Measurements from ENCODE around the gene TFAP2A. TPM values are rescaled to one million over a fixed set of nuclear protein-coding genes. Genes with fewer than 3 reads are reported as not detected.

TFAP2A gene
- total and polyA plus RNA-seq, 12 donors: 0.18 to 0.84 (median 0.49) TPM; not detected in 2

- peaks cover 90% of the 10 kb centered on the region for H3K27me3 ChIP-seq
- peaks cover 6 to 10% of the 10 kb centered on the region in 2 donors for H3K4me1 ChIP-seq (replicated peaks in 1 of 2)
- TF ChIP-seq CTCF (IDR thresholded peaks at IDR 0.05): no peak
- TF ChIP-seq POLR2A (IDR thresholded peaks at IDR 0.05): no peak
- intact Hi-C loops (cut with DNase I): no loop called here
- DNase-seq: no peak
- no peaks in the 10 kb centered on the region for H3K9me3 ChIP-seq (replicated peaks in 1 of 3)
- no peaks in the 10 kb centered on the region for H3K36me3 ChIP-seq (replicated peaks in 1 of 2)
- H3K27ac ChIP-seq: no peak overlapping the region
- 7 to 8% (median 7%) methylated on average over 9 of the region's 9 CpGs for WGBS, 4 donors
- H3K4me3 ChIP-seq: no peak overlapping the region
Measured at GRCh38 chr6:10384091-10384609, 30.7 kb downstream of the TFAP2A start.

GRCh38 chr6:10383331-10384090 lies 31.4 kb downstream of the TFAP2A start:
- Histone ChIP-seq H3K9me3 (replicated peaks in 1 of 3) (no peaks in the 10 kb centered on the region), H3K4me3 (no peak overlapping the region), H3K4me1 (replicated peaks in 1 of 2) (peaks cover 6 to 10% of the 10 kb centered on the region in 2 donors), H3K27me3 (peaks cover 84% of the 10 kb centered on the region), H3K36me3 (replicated peaks in 1 of 2) (no peaks in the 10 kb centered on the region), H3K27ac (no peak overlapping the region)
- 4 to 6% (median 4%) methylated on average over 27 to 48 of the region's 48 CpGs for WGBS, 4 donors
- TF ChIP-seq CTCF (IDR thresholded peaks at IDR 0.05) (no peak), POLR2A (IDR thresholded peaks at IDR 0.05) (no peak)
- no peak for DNase-seq
- intact Hi-C loops (cut with DNase I): no loop called here

GRCh38 chr6:10382728-10383330 lies 32.0 kb downstream of the TFAP2A start:
- H3K4me3 ChIP-seq: no peak overlapping the region
- peaks cover 6 to 10% of the 10 kb centered on the region in 2 donors for H3K4me1 ChIP-seq (replicated peaks in 1 of 2)
- H3K36me3 ChIP-seq (replicated peaks in 1 of 2): no peaks in the 10 kb centered on the region
- intact Hi-C loops (cut with DNase I): no loop called here
- no peaks in the 10 kb centered on the region for H3K9me3 ChIP-seq (replicated peaks in 1 of 3)
- no peak overlapping the region for H3K27ac ChIP-seq
- H3K27me3 ChIP-seq: peaks cover 78% of the 10 kb centered on the region
- 9 to 14% (median 11%) methylated on average over 22 of the region's 22 CpGs for WGBS, 4 donors
- TF ChIP-seq CTCF (IDR thresholded peaks at IDR 0.05): no peak
- no peak for TF ChIP-seq POLR2A (IDR thresholded peaks at IDR 0.05)
- no peak for DNase-seq

GRCh38 chr6:10382322-10382721 lies 32.6 kb downstream of the TFAP2A start:
- TF ChIP-seq POLR2A (IDR thresholded peaks at IDR 0.05): no peak
- no peak for TF ChIP-seq CTCF (IDR thresholded peaks at IDR 0.05)
- 11 to 30% (median 20%) methylated on average over 11 to 15 of the region's 15 CpGs for WGBS, 4 donors
- no peak for DNase-seq
- Histone ChIP-seq H3K9me3 (replicated peaks in 1 of 3) (no peaks in the 10 kb centered on the region), H3K4me1 (replicated peaks in 1 of 2) (peaks cover 6 to 10% of the 10 kb centered on the region in 2 donors), H3K27ac (no peak overlapping the region), H3K36me3 (replicated peaks in 1 of 2) (no peaks in the 10 kb centered on the region), H3K27me3 (peaks cover 77% of the 10 kb centered on the region), H3K4me3 (no peak overlapping the region)
- intact Hi-C loops (cut with DNase I): no loop called here

Measured in adrenal gland (tissue), 12 donors.